GM18498 (cell line): Measurements from ENCODE around the gene PKNOX2.

Experiments used
- ATAC-seq: cut with Tn5 transposase; IDR thresholded peaks from one replicate; pipeline ENCODE4 v1.9.1; 2021; ENCODE audit warnings: mild to moderate bottlenecking, moderate library complexity; ENCODE audit not compliant: unreplicated experiment

The PKNOX2 gene

DNA sequence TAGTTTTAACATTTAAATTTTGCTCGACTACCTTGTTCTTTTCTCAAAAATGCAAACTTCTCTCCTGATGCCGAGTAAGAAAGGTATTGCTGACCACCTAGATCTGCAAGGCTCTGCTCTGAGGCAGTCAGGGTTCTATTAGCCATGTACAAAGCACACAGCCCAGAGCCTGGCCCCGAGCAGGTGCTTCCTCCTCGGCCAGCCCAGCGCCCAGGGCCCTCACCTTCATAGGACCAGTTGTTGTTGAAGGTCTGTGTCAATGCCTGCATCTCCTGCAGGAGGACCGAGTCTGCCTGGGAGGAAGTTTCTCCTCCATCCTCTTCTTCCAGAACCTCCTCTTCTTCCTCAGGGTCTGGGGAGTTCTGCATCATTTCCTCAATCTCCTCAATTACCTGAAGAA is 295.7 kb downstream of the PKNOX2 start:
- no peak for ATAC-seq

DNA sequence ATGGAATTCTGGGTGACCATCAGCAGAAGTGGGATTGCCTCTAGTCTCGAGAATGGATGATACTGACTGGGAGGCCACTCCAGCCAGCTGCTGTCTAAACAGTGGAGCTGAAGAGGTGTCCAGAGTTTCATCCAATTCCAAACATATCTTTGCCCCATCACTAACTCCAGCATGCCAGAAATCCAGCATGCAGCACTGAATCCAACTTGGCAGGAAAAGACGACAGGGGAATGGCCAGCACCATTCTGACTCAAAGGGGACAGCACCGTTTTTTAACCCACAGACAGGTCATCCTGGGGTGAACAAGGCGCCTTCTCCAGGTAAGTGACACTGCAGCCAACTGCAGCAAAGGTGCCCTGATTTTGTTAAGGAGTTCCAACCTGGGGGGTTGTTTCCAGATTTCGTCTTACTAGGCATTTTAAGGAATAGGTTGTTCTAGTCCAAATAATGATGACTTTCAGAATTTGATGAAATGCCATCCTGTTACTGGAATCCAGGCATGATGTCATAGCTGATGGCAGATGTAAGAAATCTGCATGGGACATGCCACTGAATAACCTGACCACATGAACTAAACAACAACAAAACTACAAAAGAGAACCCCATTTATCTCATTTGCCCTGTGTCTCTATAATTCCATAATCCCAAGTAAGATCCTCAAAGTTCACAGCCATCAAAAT is 299.2 kb downstream of the PKNOX2 start:
- no peak for ATAC-seq

DNA sequence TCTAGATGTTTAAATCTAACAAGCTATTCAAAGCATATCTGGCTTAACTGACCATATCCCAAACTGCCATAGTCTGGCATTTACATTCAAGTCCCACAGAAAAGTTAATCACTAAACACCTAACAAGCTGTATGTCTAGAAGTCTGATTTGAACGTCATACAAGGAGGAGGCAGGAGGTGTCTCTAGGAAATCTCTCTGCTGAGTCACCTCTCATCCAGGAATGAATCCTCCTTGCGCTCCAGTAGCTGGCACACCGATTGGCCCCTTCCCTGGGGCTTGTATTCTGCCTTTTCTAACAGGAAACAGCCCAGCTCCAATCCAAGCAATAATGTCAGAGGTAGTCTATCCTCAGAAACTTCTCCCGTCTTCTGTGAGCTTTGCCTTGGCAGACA is 299.7 kb downstream of the PKNOX2 start:
- ATAC-seq, result no peak

DNA sequence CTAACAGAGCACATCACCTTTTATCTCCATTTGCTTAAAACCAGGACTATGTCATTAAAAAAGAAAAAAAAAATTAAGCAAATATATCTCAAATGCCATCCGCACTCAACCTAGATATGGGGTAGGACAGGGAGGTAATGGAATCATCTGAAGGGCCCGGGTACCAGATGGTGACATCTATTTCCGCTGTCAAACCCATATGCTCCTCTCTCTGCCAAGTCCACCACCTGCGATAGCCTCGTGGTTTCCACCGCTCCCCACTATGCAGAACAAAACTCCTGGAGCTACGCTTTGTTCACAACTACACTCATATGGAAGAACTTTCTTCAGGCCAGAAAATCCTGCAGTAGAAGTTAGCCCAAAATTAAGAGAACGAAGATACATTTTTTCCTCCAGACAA is 300.1 kb downstream of the PKNOX2 start:
- ATAC-seq, result no peak

DNA sequence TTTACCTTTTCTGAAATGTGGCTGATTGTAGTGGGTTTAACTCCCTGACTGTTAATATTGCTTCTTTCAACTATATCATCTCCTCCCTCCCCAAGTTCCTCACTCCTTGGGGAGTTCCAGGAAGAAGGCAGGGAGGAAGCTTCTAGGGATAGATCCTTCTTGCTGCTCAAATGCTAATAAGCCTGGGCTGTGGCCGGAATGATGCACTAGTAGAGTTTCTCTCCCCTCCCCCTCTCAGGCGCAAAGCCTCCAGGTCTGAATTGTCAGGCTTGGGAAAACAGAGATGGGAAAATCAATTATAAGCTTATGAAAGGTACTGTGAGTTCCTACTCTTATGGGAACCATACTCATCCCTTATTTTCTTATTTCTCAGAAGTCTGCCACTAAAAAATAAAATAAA is 300.7 kb downstream of the PKNOX2 start:
- ATAC-seq, result no peak

DNA sequence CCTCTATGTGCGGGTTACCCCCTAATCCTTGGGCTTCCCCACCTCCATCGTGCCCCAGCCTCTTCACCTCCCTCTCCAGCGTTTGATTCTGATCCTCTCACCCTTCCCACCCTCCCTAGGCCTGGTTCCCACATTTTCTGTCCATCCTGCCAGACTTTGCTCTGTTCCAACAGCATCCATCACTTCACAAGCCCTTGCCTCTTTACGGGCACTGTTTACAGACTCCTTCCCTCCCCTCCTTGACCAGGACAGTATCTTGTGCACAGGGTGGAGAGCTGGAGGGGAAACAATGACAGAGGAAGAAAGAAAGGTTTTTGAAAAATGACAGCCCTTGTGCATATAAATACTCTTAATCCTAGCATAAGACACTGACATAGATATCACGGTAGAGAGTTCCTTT is 301.1 kb downstream of the PKNOX2 start:
- ATAC-seq, result no peak

DNA sequence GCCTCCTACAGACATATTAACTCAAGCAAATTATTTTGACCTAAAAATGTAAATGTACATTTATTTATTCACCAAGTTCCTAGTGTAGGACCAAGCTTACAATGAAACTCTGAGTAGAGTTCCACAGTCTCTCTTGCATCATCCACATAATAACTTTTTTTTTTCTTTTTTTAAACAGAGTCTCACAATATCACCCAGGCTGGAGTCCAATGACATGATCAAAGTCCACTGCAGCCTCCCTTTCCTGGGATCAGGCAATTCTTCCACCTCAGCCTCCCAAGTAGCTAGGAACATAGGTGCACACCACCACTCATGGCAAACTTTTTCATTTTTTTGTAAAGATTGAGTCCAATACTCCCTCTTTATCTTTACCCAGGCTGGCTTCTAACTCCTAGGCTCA is 303.5 kb downstream of the PKNOX2 start:
- ATAC-seq, result no peak

DNA sequence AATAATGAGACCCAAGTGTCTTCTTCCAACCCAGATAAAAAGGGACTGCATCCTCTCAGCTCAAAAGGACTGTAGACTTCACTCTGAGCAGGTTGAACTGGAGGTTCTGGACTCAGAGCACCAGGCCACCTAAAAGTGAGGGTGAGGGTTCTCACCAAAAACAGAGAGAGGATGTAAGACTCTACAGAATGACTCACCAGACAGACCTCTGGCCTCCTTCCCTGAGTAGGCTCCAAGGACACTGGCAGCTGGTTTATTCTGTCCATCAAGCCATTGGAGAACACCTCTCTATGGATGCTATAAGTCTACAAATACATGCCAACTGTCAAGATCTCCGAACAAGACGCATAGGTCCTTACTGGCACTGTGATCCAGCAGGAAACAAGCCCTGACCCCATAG is 304.3 kb downstream of the PKNOX2 start:
- ATAC-seq, result no peak

DNA sequence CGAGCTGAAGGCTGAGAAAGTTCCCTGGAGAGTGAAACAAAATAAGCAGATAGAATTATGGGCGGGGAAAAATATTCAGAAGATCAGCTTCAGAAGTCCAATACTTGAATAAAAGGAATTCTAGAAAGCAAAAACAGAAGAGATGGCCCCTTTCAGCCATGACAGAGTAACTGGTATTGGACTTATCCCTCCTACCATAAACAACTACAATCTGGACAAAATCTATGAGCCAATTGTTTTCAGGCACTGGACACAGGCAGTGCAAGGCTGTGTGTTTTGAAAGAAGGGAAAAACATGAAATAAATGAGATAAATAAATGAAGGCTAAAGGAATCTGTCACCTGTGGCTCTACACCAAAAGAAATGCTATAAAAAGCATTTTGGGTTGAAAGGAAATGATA is 305.8 kb downstream of the PKNOX2 start:
- ATAC-seq, result no peak

DNA sequence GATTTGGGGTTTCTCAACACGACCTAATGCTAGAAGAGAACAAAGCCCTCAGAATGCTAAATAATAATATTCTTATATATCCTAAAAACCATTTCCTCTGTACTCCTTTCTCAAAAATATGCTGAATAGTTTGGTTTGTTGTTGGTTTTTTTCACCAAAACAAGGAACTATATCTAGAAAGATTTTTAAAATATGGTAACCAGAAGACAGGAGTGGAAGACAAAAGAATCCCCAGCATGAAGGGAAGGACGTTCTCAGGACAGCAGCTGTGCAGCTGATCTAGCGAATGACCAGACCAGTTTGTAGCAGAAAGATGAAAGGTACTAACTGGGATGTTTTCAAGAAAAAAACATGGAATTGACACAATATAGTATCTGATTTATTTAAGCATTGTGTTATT is 312.2 kb downstream of the PKNOX2 start:
- no peak for ATAC-seq

DNA sequence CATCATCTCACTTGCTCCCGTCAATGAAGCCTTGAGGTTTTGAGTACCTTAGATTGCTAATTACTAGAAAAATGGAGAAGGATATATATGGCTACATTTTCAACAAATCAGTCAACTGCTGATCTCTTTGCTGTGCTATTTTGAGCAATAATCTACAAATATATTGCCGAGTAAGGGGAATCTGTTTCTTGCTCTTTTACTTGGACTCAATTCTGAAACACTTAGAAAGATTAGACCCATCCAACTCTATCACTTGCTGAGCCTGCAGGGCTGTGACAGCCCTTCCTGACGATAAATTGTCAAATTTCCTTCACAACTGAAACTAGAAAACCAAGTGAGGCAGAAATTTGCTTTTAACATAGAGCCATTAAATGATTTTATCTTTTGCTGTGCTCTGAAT is 314.6 kb downstream of the PKNOX2 start:
- no peak for ATAC-seq

DNA sequence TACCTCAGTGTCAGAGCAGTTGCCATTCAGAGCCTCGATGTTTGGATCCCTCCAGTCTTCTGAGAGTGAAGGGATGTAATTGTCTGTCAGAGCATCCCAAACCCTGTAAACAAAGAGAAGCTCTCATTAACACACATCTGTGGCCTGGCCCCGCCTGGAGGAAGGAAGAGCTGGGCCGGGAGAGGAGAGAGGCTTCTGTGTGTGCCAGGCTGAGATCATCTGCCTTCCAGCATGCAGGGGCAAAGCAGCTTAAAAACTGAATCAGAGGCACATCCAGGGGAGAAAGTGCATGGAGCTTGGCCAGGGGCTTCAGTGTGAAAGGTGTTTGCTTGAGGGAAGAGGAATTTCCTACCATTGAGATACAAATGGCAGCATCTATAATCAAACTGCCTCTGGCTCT is 317.0 kb downstream of the PKNOX2 start:
- no peak for ATAC-seq
